GM23338 (cell line): Measurements from ENCODE around the gene ARID1B.

ENCODE experiments used
- EZH2 ChIP-seq: fragments of 200-600 bp; sonication (generic); IDR thresholded peaks from one replicate; pipeline ENCODE4 v1.8.0; 2017; ENCODE audit warnings: antibody characterized with exemption, mild to moderate bottlenecking, low read depth; ENCODE audit not compliant: unreplicated experiment
- EZH2phosphoT487 ChIP-seq: fragments of 200-600 bp; sonication (generic); IDR thresholded peaks from one replicate; pipeline ENCODE4 v1.8.1; 2018; ENCODE audit warnings: antibody characterized with exemption; ENCODE audit not compliant: unreplicated experiment
- JUNB ChIP-seq: IDR thresholded peaks from one replicate; pipeline ENCODE4 v1.6.1; 2016; ENCODE audit warnings: antibody characterized with exemption; ENCODE audit not compliant: unreplicated experiment
- POLR2AphosphoS5 ChIP-seq: IDR thresholded peaks from 2 replicates; pipeline ENCODE4 v1.6.1; 2016; ENCODE audit warnings: antibody characterized with exemption, low read depth
- ZNF114 ChIP-seq: fragments of 250-450 bp; sonication (Bioruptor Pico); IDR thresholded peaks from 2 replicates; pipeline ENCODE4 v1.5.0; 2020; ENCODE audit warnings: mild to moderate bottlenecking, moderate library complexity
- ZNF331 ChIP-seq: fragments of 250-450 bp; sonication (Bioruptor Pico); IDR thresholded peaks from 2 replicates; pipeline ENCODE4 v1.5.0; 2020; ENCODE audit warnings: low read depth, mild to moderate bottlenecking, moderate library complexity
- TF ChIP-seq, protein P1 (sequence below), 2 experiments: fragments of 200-600 bp in 1 of 2; sonication (generic) in 1 of 2; conservative IDR thresholded peaks; 2 replicates each; pipeline versions ENCODE4 v1.5.1 to v1.6.1; 2016 to 2017; ENCODE audit warnings: antibody characterized with exemption in 2 of 2, low read depth in 2 of 2, mild to moderate bottlenecking in 2 of 2, moderate library complexity in 1 of 2
- TF ChIP-seq, protein P2 (sequence below): IDR thresholded peaks from one replicate; pipeline ENCODE4 v1.6.1; 2018; ENCODE audit warnings: antibody characterized with exemption; ENCODE audit not compliant: unreplicated experiment
- TF ChIP-seq, protein P3 (sequence below): fragments of 250-450 bp; sonication (Bioruptor Pico); IDR thresholded peaks from 2 replicates; pipeline ENCODE4 v1.5.0; 2020; ENCODE audit warnings: mild to moderate bottlenecking, moderate library complexity

DNA sequence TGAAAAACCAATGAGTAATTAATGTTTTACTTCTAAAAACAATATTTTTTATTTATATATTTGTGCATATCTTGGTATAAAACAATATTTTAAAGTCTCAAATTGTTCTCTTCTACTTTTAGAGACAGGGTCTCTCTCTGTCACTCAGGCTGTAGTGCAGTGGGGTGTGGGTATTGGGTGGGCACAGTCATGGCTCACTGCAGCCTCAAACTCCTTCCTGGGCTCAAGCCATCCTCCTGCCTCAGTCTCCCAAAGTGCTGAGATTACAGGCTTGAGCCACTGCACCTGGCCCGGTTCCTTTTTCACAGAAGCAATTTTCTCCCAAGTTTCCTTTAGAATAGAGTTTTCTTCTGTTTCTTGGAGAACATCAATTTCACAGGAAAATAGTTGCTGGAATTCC is 443.3 kb downstream of the ARID1B start:
- TF ChIP-seq, protein P1, sequence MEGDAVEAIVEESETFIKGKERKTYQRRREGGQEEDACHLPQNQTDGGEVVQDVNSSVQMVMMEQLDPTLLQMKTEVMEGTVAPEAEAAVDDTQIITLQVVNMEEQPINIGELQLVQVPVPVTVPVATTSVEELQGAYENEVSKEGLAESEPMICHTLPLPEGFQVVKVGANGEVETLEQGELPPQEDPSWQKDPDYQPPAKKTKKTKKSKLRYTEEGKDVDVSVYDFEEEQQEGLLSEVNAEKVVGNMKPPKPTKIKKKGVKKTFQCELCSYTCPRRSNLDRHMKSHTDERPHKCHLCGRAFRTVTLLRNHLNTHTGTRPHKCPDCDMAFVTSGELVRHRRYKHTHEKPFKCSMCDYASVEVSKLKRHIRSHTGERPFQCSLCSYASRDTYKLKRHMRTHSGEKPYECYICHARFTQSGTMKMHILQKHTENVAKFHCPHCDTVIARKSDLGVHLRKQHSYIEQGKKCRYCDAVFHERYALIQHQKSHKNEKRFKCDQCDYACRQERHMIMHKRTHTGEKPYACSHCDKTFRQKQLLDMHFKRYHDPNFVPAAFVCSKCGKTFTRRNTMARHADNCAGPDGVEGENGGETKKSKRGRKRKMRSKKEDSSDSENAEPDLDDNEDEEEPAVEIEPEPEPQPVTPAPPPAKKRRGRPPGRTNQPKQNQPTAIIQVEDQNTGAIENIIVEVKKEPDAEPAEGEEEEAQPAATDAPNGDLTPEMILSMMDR (conservative IDR thresholded peaks at IDR 0.05; ENCODE audit: low read depth in 2 of 2): no peak
- TF ChIP-seq EZH2 (no peak), POLR2AphosphoS5 (no peak), EZH2phosphoT487 (no peak), ZNF331 (CRISPR knock-in tag) (no peak), JUNB (no peak), ZNF114 (no peak)
- TF ChIP-seq, protein P2, sequence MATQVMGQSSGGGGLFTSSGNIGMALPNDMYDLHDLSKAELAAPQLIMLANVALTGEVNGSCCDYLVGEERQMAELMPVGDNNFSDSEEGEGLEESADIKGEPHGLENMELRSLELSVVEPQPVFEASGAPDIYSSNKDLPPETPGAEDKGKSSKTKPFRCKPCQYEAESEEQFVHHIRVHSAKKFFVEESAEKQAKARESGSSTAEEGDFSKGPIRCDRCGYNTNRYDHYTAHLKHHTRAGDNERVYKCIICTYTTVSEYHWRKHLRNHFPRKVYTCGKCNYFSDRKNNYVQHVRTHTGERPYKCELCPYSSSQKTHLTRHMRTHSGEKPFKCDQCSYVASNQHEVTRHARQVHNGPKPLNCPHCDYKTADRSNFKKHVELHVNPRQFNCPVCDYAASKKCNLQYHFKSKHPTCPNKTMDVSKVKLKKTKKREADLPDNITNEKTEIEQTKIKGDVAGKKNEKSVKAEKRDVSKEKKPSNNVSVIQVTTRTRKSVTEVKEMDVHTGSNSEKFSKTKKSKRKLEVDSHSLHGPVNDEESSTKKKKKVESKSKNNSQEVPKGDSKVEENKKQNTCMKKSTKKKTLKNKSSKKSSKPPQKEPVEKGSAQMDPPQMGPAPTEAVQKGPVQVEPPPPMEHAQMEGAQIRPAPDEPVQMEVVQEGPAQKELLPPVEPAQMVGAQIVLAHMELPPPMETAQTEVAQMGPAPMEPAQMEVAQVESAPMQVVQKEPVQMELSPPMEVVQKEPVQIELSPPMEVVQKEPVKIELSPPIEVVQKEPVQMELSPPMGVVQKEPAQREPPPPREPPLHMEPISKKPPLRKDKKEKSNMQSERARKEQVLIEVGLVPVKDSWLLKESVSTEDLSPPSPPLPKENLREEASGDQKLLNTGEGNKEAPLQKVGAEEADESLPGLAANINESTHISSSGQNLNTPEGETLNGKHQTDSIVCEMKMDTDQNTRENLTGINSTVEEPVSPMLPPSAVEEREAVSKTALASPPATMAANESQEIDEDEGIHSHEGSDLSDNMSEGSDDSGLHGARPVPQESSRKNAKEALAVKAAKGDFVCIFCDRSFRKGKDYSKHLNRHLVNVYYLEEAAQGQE: no peak
- TF ChIP-seq, protein P3, sequence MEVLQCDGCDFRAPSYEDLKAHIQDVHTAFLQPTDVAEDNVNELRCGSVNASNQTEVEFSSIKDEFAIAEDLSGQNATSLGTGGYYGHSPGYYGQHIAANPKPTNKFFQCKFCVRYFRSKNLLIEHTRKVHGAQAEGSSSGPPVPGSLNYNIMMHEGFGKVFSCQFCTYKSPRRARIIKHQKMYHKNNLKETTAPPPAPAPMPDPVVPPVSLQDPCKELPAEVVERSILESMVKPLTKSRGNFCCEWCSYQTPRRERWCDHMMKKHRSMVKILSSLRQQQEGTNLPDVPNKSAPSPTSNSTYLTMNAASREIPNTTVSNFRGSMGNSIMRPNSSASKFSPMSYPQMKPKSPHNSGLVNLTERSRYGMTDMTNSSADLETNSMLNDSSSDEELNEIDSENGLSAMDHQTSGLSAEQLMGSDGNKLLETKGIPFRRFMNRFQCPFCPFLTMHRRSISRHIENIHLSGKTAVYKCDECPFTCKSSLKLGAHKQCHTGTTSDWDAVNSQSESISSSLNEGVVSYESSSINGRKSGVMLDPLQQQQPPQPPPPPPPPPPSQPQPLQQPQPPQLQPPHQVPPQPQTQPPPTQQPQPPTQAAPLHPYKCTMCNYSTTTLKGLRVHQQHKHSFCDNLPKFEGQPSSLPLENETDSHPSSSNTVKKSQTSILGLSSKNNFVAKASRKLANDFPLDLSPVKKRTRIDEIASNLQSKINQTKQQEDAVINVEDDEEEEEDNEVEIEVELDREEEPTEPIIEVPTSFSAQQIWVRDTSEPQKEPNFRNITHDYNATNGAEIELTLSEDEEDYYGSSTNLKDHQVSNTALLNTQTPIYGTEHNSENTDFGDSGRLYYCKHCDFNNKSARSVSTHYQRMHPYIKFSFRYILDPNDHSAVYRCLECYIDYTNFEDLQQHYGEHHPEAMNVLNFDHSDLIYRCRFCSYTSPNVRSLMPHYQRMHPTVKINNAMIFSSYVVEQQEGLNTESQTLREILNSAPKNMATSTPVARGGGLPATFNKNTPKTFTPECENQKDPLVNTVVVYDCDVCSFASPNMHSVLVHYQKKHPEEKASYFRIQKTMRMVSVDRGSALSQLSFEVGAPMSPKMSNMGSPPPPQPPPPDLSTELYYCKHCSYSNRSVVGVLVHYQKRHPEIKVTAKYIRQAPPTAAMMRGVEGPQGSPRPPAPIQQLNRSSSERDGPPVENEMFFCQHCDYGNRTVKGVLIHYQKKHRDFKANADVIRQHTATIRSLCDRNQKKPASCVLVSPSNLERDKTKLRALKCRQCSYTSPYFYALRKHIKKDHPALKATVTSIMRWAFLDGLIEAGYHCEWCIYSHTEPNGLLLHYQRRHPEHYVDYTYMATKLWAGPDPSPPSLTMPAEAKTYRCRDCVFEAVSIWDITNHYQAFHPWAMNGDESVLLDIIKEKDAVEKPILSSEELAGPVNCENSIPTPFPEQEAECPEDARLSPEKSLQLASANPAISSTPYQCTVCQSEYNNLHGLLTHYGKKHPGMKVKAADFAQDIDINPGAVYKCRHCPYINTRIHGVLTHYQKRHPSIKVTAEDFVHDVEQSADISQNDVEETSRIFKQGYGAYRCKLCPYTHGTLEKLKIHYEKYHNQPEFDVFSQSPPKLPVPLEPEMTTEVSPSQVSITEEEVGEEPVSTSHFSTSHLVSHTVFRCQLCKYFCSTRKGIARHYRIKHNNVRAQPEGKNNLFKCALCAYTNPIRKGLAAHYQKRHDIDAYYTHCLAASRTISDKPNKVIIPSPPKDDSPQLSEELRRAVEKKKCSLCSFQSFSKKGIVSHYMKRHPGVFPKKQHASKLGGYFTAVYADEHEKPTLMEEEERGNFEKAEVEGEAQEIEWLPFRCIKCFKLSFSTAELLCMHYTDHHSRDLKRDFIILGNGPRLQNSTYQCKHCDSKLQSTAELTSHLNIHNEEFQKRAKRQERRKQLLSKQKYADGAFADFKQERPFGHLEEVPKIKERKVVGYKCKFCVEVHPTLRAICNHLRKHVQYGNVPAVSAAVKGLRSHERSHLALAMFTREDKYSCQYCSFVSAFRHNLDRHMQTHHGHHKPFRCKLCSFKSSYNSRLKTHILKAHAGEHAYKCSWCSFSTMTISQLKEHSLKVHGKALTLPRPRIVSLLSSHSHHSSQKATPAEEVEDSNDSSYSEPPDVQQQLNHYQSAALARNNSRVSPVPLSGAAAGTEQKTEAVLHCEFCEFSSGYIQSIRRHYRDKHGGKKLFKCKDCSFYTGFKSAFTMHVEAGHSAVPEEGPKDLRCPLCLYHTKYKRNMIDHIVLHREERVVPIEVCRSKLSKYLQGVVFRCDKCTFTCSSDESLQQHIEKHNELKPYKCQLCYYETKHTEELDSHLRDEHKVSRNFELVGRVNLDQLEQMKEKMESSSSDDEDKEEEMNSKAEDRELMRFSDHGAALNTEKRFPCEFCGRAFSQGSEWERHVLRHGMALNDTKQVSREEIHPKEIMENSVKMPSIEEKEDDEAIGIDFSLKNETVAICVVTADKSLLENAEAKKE (CRISPR knock-in tag): no peak
